IPS-15b (cell line): ENCODE data around the gene STOML2.
A peak's percentile ranks its signal among the peaks of the same experiment; 100 is the strongest.

Source experiments
- H3K27me3 ChIP-seq: one replicate; pipeline ENCODE4 v1.6.1; 2013; ENCODE audit warnings: low read length; ENCODE audit not compliant: control insufficient read depth, insufficient read depth
- H3K36me3 ChIP-seq: one replicate; pipeline ENCODE4 v1.6.1; 2013; ENCODE audit warnings: low read length; ENCODE audit not compliant: control insufficient read depth, insufficient read depth
- H3K4me1 ChIP-seq: one replicate; pipeline ENCODE4 v1.6.1; 2013; ENCODE audit warnings: mild to moderate bottlenecking, low read length; ENCODE audit not compliant: control insufficient read depth, insufficient read depth
- H3K4me3 ChIP-seq: one replicate; pipeline ENCODE4 v1.5.1; 2013; ENCODE audit warnings: low read depth, low read length
- H3K9ac ChIP-seq: one replicate; pipeline ENCODE4 v1.6.1; 2013; ENCODE audit warnings: low read depth, mild to moderate bottlenecking, low read length
- H3K9me3 ChIP-seq: one replicate; pipeline ENCODE4 v1.6.1; 2013; ENCODE audit warnings: mild to moderate bottlenecking, low read length; ENCODE audit not compliant: control insufficient read depth, insufficient read depth

STOML2 gene

DNA sequence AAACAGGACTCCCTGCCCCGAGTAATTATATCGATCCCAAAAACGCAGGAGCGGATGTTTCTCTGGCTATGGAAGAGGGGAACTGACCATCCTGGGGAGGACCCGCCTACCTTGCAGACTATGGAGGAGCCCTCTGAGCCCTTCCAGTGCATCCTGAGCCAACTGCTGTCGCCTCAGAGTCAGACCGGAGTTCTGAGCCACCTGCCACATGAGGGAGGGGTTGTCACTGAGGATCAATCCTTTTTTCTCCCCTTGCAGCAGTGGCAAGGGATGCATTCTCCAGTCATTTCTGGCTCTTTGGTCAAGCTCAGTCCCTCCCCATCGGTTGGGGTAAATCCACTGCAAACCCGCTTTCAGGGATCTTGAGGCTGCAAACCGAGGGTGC is 23.9 kb downstream of the STOML2 start:
- no peaks in the 10 kb centered on the region for H3K9me3 ChIP-seq
- H3K27me3 ChIP-seq = no peaks in the 10 kb centered on the region
- H3K36me3 ChIP-seq = peaks cover 28% of the 10 kb centered on the region
- peak overlapping the region; percentile 98 for H3K4me3 ChIP-seq
- peaks cover 8% of the 10 kb centered on the region for H3K4me1 ChIP-seq
- peak overlapping the region; percentile 88 for H3K9ac ChIP-seq

DNA sequence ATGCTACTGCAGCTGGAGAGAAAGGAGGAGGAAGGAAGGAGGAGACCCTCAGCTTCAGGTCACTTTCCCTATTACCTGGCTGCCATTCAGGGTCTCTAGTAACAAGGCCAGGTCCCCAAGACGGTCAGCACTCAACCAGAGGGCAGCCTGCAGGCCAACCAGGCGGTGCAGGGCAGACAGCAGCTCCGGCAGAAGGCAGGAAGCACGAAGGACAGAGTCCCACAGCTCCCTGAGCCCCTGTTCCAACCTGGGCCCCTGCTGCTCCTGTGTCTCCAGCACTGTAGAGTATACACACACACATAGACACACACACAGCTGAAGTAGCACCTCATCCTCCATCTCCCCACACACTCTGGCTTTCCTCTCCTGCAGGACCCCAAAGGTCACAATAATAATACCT is 24.9 kb downstream of the STOML2 start:
- Histone ChIP-seq H3K4me1 (peaks cover 8% of the 10 kb centered on the region), H3K27me3 (no peaks in the 10 kb centered on the region), H3K9ac (peak overlapping the region; percentile 14), H3K9me3 (no peaks in the 10 kb centered on the region), H3K36me3 (peaks cover 30% of the 10 kb centered on the region), H3K4me3 (peak overlapping the region; percentile 98)

DNA sequence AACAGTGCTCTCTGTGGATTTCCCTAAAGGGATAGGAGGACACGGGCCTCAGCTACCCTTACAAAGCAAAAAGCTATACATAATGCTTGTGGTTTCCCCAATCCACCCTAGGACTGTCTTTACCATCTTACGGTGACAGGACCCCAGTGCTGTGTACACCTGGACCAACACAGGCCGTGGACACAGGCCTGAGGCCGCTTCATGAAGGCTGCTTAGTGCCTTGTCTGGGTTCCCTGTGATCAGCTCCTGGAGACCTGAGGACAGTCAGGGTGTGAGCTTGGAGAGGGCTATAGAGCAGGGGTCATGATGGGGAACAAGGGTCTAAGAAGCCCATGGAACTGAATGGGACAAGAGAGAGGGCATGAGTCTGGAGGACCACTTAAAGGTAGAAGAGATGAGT is 26.1 kb downstream of the STOML2 start:
- no peak overlapping the region for H3K9ac ChIP-seq
- no peaks in the 10 kb centered on the region for H3K9me3 ChIP-seq
- H3K4me3 ChIP-seq = no peak overlapping the region
- H3K27me3 ChIP-seq = no peaks in the 10 kb centered on the region
- H3K4me1 ChIP-seq = peaks cover 11% of the 10 kb centered on the region
- peaks cover 30% of the 10 kb centered on the region for H3K36me3 ChIP-seq

DNA sequence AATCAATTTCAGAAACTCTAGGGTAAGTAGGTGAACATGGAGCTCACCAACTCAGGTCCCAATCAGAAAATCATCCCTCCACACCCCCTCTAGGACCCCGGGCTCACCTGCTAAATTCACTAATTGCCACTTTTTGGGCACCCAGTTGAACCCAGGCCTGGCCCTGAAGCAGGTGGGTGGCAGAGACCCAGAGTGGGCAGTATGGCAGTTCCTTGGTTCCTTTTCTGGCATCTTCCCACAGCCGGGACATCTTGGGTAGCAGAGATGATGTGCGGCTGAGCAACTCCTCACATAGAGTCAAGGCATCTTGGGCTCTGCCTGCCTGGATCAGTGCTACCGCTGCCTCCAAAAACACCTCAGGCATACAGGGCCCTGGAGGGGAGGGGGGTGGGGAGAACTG is 27.6 kb downstream of the STOML2 start:
- no peaks in the 10 kb centered on the region for H3K9me3 ChIP-seq
- no peaks in the 10 kb centered on the region for H3K27me3 ChIP-seq
- H3K4me1 ChIP-seq = peaks cover 11% of the 10 kb centered on the region
- peaks cover 30% of the 10 kb centered on the region for H3K36me3 ChIP-seq
- no peak overlapping the region for H3K9ac ChIP-seq
- H3K4me3 ChIP-seq = no peak overlapping the region

DNA sequence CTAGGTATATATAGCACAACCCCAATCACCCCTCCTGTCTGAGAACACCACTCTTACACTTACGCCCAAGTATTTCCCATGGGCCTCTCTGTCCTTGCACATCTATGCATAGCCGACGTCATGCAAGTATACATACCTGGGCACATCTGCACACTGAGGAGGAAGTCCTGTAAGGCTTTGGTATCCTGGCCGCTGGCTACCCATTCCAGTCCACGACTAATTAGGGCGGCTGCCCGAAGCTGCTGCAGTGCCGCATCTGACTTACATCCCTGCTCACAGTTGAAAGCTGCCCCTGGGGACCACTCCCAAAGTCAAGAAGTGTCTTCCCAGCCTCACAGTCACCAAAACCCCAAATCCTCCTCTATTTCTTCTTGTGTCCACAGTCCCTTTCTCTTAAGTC is 28.1 kb downstream of the STOML2 start:
- peaks cover 15% of the 10 kb centered on the region for H3K4me1 ChIP-seq
- peaks cover 30% of the 10 kb centered on the region for H3K36me3 ChIP-seq

DNA sequence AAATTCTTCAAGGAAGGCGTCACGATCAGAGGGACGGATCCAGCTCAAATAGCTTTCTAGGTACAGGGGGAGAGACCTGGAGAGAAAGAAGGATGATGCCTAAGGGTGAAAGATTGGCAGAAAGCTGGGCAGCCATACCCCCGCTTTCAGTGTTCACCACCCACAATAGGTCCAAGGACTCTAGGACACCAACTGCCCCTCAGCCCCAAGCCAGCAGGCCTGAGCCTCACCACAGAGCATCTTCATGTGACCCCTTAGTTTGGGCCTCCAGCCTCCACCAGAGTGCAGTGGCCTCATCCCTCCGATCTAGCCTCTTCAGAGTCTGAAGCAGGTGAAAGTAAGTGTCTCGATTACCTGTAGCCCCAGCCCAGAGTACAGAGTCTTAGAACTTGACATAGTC is 28.8 kb downstream of the STOML2 start:
- Histone ChIP-seq H3K9me3 (no peaks in the 10 kb centered on the region), H3K4me1 (peaks cover 15% of the 10 kb centered on the region), H3K4me3 (no peak overlapping the region), H3K27me3 (no peaks in the 10 kb centered on the region), H3K36me3 (peaks cover 30% of the 10 kb centered on the region), H3K9ac (no peak overlapping the region)

More for the DNA sequence above, 28.1 kb downstream of the STOML2 start:
- no peaks in the 10 kb centered on the region for H3K9me3 ChIP-seq
- H3K27me3 ChIP-seq = no peaks in the 10 kb centered on the region
- no peak overlapping the region for H3K4me3 ChIP-seq
- H3K9ac ChIP-seq = no peak overlapping the region

DNA sequence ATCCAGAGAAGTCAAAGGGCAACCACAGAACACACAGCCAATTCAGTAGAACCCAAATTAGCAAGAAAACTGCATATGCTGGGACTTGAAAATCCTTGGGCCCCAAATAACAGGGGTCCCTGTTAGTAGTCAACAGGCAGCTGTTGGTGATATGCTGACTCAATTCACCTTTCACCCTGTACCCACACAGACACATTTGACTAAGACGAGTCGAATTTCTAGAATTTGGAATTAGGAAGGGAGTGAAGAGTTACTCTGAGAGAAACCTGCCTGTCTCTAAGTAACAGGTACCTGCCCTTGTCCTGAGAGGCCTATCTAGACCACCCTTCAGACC is 29.7 kb downstream of the STOML2 start:
- Histone ChIP-seq H3K4me3 (no peak overlapping the region), H3K9ac (peak overlapping the region; percentile 82), H3K4me1 (peaks cover 10% of the 10 kb centered on the region), H3K27me3 (no peaks in the 10 kb centered on the region), H3K9me3 (no peaks in the 10 kb centered on the region), H3K36me3 (peaks cover 30% of the 10 kb centered on the region)

DNA sequence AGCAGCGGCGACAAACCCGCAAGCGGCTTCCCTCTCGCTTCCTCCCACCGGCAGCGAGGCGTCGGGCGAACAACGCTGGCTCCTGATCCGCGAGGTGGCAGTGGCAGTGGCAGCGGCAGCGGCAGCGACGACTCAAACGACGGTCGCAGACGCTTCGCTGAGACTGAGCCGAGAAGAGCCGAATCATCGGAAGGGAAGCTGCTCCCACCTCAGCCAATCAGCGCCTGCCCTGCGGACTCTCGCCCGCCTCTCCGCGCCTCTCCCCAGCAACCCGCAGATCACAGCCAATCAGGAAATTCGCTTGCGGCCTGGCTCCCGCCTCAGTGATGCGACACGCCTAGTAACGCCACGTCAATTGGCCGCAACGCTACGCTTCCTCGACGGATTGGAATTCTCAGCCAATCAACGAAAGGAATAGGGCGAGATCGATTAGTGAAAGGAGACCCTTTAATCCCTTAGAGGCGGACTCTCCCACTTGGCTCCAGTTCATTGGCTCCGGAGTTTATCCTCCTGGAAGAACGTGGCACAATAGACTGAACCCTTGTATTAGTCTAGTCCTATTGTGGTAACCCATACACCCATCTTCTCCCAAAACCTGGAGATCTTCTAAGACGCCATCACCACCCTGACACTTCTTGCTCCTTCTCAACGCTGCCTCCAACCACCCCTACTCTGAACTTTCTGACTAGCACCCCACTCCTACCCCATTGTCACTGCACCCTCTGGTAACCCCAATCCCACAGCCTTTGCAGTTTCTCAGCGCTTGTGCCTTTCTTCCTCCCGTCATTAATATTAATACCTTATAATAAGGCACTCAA is 30.3 kb downstream of the STOML2 start, which contains the start of gene VCP:
Gene VCP, minus strand, starts transcription at position 165 of the 818 bp plus-strand sequence. CDS start 272 bp downstream, outside the sequence.
- H3K4me1 ChIP-seq = peaks cover 7% of the 10 kb centered on the region

DNA sequence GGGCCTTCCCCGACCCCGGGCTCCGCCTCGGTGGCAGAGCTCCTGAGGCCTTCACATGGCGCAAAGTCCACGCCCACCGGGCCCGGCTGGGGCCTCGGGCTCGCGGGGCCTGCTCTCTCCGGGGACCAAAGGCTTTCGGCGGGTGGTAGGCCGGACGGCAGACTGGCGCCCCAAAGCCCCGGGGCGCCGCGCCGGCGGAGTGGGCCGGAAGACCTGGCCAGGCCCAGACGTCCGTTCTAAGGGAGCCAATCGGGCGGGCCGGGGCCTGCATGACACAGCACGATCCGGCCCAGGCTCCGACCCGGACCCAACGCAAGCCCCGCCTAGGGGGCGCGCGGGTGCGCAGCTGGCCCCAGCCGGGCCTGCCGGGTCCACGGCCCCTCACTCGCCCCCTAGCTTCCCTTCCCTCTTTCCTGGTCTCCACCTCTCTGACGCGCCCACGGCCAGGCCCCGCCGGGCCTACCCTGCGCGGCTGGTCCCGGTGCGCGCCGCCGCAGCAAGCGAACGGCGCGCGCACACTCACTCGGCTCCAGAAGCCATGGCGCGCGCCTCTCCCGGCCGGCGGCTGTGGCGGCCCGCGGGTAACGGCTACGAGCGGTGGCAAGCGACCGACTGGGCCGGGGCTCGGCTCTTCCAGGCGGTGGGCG is 31.0 kb downstream of the STOML2 start:
- H3K4me3 ChIP-seq = peak overlapping the region; percentile 96
- H3K9me3 ChIP-seq = no peaks in the 10 kb centered on the region
- H3K9ac ChIP-seq = peak overlapping the region; percentile 95
- H3K27me3 ChIP-seq = no peaks in the 10 kb centered on the region
- peaks cover 7% of the 10 kb centered on the region for H3K4me1 ChIP-seq
- H3K36me3 ChIP-seq = peaks cover 38% of the 10 kb centered on the region

More for the DNA sequence above, 30.3 kb downstream of the STOML2 start, which contains the start of gene VCP:
- peak within 1 kb of the TSS; percentile 95 for H3K9ac ChIP-seq
- no peaks in the 10 kb centered on the region for H3K9me3 ChIP-seq
- no peaks in the 10 kb centered on the region for H3K27me3 ChIP-seq
- H3K36me3 ChIP-seq = peaks cover 35% of the 10 kb centered on the region
- peak within 1 kb of the TSS; percentile 96 for H3K4me3 ChIP-seq

DNA sequence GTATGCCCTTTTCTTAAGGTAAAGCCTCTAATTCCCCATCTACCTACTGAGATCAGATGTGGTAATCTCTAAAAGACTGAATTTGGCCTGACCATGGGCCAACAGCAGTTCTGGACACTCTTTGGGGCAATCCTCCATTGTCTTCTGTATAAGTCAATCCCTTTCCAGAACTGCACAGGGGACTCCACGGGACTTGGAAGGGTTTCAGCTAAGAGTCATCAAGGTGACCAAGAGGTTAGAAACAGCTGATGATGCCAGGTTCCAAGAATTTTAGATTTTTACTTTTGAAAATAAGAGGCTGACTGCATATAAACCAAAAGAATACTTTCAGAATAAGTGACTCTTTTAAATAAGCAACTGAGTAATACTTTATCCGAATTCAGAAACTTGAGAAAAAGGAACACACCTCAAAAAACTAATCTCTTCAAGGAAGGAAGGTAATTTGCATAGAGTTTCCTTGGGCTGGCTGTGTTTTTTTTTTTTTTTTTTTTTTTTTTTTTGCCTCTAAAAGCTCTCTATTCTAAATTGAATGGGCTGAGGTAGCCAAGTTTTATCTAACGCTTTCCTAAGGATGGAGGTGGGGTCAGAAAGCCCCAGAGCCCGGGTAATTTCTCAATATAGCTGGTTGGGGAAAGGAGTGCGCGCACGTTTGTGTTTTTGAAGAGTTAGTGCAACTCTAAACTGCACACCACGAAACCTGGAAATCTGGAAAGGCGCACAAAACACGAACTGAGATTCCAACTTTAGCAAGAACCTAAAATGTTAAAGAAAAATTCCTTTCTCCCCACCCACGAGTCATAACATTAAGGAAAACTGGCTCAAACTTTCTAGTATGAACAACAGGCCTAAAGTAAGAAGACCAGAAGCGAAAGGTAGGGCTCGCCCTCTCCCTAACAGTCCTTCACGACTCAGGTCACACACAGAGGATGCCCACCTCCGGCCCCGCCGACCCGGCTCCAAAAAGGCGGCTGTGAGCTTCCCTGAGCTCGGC is 31.8 kb downstream of the STOML2 start:
- Histone ChIP-seq H3K9ac (peak overlapping the region; percentile 95), H3K36me3 (peaks cover 37% of the 10 kb centered on the region)

DNA sequence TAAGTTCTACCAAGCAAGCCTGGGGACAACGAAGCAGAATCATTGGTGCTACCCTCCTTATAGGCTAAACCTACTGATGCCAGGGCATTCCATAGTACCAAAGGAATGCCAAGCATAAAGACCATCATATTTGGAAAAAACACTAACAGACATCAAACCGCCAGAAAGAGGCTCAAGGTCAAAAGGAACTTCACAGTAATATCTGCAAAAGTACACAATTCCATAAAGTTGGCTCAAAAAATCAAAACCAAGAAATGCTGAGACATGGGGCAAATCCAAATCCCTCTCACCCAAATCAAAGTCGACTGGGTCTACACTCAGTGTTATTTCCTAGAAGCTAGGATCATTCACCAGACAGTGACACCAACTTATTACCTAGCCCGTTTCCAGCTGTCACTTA is 33.9 kb downstream of the STOML2 start:
- Histone ChIP-seq H3K4me1 (peaks cover 7% of the 10 kb centered on the region), H3K4me3 (no peak overlapping the region), H3K36me3 (peaks cover 40% of the 10 kb centered on the region), H3K27me3 (no peaks in the 10 kb centered on the region), H3K9me3 (no peaks in the 10 kb centered on the region), H3K9ac (no peak overlapping the region)

More for the DNA sequence above, 31.8 kb downstream of the STOML2 start:
- Histone ChIP-seq H3K4me1 (peaks cover 7% of the 10 kb centered on the region), H3K4me3 (peak overlapping the region; percentile 96), H3K27me3 (no peaks in the 10 kb centered on the region), H3K9me3 (no peaks in the 10 kb centered on the region)
